ENCODE data around the gene PPARD. TPM values are rescaled to one million over a fixed set of nuclear protein-coding genes. Genes with fewer than 3 reads are reported as not detected.

The PPARD gene
- total RNA-seq, 1 experiment from 2014 or later: 13.8 TPM

DNA sequence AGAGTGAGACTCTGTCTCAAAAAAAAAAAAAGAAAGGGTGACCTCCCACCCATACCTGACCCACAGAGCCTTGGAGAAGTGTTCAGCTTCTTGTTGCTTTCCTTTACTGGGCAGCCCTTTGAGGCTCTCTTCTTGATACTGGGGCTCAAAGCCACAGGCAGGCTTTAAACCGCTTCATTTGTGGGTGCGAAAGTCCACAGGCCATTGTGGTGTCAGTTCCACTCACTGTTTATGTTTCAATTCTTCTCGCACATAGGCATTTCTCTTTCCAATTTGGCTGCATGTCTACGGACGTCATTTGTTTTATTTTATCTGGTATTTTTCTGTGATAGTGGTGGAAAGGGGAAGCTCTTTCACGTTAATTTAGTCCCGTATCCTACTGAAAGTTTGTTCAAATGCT, 34.6 kb downstream of the PPARD start:
- no peak overlapping the region for H3K27ac ChIP-seq (ENCODE audit: low read depth, low read length, poor library complexity, severe bottlenecking)
- intact Hi-C loops (cut with micrococcal nuclease; ENCODE audit: unreplicated experiment): no loop called here
- H3K36me3 ChIP-seq (ENCODE audit: insufficient read depth, low read length, poor library complexity, severe bottlenecking): no peaks in the 10 kb centered on the region
- POLR2A ChIA-PET (ENCODE audit: low non-redundant PET): no interaction called here
- no TSS peak for BruUV-seq (replicated peaks)
- DNase-seq (ENCODE audit: low spot score): no peak
- H3K9me3 ChIP-seq (ENCODE audit: low read depth, low read length, poor library complexity, severe bottlenecking): no peaks in the 10 kb centered on the region
- H3K4me1 ChIP-seq (ENCODE audit: insufficient read depth, low read length, poor library complexity, severe bottlenecking): no peaks in the 10 kb centered on the region
- CTCF ChIA-PET: no interaction called here
- H3K4me3 ChIP-seq (ENCODE audit: low read depth, low read length, poor library complexity, severe bottlenecking): no peak overlapping the region
- H3K27me3 ChIP-seq (replicated peaks; ENCODE audit: insufficient read depth, low read depth, low read length, poor library complexity): no peaks in the 10 kb centered on the region
- TF ChIP-seq, protein P1, sequence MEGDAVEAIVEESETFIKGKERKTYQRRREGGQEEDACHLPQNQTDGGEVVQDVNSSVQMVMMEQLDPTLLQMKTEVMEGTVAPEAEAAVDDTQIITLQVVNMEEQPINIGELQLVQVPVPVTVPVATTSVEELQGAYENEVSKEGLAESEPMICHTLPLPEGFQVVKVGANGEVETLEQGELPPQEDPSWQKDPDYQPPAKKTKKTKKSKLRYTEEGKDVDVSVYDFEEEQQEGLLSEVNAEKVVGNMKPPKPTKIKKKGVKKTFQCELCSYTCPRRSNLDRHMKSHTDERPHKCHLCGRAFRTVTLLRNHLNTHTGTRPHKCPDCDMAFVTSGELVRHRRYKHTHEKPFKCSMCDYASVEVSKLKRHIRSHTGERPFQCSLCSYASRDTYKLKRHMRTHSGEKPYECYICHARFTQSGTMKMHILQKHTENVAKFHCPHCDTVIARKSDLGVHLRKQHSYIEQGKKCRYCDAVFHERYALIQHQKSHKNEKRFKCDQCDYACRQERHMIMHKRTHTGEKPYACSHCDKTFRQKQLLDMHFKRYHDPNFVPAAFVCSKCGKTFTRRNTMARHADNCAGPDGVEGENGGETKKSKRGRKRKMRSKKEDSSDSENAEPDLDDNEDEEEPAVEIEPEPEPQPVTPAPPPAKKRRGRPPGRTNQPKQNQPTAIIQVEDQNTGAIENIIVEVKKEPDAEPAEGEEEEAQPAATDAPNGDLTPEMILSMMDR (conservative IDR thresholded peaks at IDR 0.05; ENCODE audit: low read depth, low read length): no peak
- TF ChIP-seq EZH2 (IDR thresholded peaks at IDR 0.05; ENCODE audit: borderline replicate concordance, low read depth, low read length, poor library complexity, severe bottlenecking): no peak

GRCh38 chr6:35378261-35378660, 35.9 kb downstream of the PPARD start:
- BruUV-seq (replicated peaks): no TSS peak
- H3K4me3 ChIP-seq (ENCODE audit: low read depth, low read length, poor library complexity, severe bottlenecking): no peak overlapping the region
- no peaks in the 10 kb centered on the region for H3K36me3 ChIP-seq (ENCODE audit: insufficient read depth, low read length, poor library complexity, severe bottlenecking)
- CTCF ChIA-PET: no interaction called here
- TF ChIP-seq, protein P1 (conservative IDR thresholded peaks at IDR 0.05; ENCODE audit: low read depth, low read length): no peak
- no peak for TF ChIP-seq EZH2 (IDR thresholded peaks at IDR 0.05; ENCODE audit: borderline replicate concordance, low read depth, low read length, poor library complexity, severe bottlenecking)
- no peaks in the 10 kb centered on the region for H3K9me3 ChIP-seq (ENCODE audit: low read depth, low read length, poor library complexity, severe bottlenecking)
- no peak for DNase-seq (ENCODE audit: low spot score)
- intact Hi-C loops (cut with micrococcal nuclease; ENCODE audit: unreplicated experiment): no loop called here
- no peaks in the 10 kb centered on the region for H3K4me1 ChIP-seq (ENCODE audit: insufficient read depth, low read length, poor library complexity, severe bottlenecking)
- no peaks in the 10 kb centered on the region for H3K27me3 ChIP-seq (replicated peaks; ENCODE audit: insufficient read depth, low read depth, low read length, poor library complexity)
- POLR2A ChIA-PET (ENCODE audit: low non-redundant PET): no interaction called here
- H3K27ac ChIP-seq (ENCODE audit: low read depth, low read length, poor library complexity, severe bottlenecking): no peak overlapping the region

GRCh38 chr6:35381132-35381531, 38.8 kb downstream of the PPARD start:
- Histone ChIP-seq H3K27ac (ENCODE audit: low read depth, low read length, poor library complexity, severe bottlenecking) (no peak overlapping the region), H3K9me3 (ENCODE audit: low read depth, low read length, poor library complexity, severe bottlenecking) (no peaks in the 10 kb centered on the region), H3K36me3 (ENCODE audit: insufficient read depth, low read length, poor library complexity, severe bottlenecking) (no peaks in the 10 kb centered on the region), H3K4me1 (ENCODE audit: insufficient read depth, low read length, poor library complexity, severe bottlenecking) (no peaks in the 10 kb centered on the region), H3K27me3 (replicated peaks; ENCODE audit: insufficient read depth, low read depth, low read length, poor library complexity) (no peaks in the 10 kb centered on the region), H3K4me3 (ENCODE audit: low read depth, low read length, poor library complexity, severe bottlenecking) (no peak overlapping the region)
- no TSS peak for BruUV-seq (replicated peaks)
- ChIA-PET CTCF (no interaction called here), POLR2A (ENCODE audit: low non-redundant PET) (no interaction called here)
- TF ChIP-seq EZH2 (IDR thresholded peaks at IDR 0.05; ENCODE audit: borderline replicate concordance, low read depth, low read length, poor library complexity, severe bottlenecking): no peak
- TF ChIP-seq, protein P1 (conservative IDR thresholded peaks at IDR 0.05; ENCODE audit: low read depth, low read length): no peak
- no peak for DNase-seq (ENCODE audit: low spot score)
- intact Hi-C loops (cut with micrococcal nuclease; ENCODE audit: unreplicated experiment): no loop called here

All from A673 (cell line).